LNCAP (cell line): ENCODE measurements around the gene POPDC3.

Source experiments
- TF ChIP-seq, protein P1 (sequence below): fragments of 450-650 bp; IDR thresholded peaks from 2 replicates; pipeline ENCODE4 v1.5.1; 2017; ENCODE audit warnings: mild to moderate bottlenecking

Gene POPDC3

DNA sequence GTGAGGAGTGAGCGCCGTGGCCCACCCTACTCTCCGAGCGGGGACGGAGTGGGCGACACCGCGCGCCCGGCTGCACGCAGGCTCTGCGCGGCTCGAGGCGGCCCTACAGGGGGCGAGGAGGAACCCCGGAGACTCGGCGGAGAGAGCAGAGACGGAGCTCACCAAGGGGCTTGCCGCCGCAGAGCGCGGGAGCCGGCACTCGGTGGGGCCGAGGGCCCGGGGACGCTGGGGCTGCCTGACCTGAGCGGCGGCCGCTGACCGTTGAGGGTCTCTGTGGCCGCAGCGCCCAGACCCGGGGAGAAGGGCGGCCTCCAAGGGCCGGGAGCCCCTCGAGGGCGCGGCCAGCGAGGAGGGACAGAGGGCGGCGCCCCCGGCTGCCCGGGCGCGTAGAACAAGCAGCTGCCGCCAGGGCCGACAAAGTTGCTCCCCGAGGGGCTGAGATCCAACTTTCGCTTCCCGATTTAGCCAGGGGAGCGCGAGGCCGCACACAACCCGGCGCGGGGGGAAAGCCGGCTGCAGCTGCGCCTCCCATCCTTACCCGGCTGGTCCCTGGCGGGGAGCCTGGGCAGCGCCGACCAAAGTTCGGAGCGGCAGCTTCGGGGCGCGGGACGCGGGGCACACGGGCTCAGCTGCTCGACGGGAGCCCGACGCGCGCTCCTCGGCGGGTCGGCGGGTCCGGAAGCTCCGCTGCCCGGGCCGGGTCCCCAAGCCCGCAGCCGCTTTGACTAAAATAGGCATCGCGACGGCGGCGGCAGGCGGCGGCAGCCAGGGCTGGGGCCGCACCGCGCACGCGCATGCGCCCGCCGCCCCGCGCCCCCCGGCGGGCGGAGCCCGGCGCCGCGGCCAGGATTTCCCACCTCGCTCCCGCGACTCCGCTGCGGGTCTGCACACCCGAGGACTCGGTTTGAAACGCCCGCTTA is 43.1 kb downstream of the POPDC3 start:
- TF ChIP-seq, protein P1, sequence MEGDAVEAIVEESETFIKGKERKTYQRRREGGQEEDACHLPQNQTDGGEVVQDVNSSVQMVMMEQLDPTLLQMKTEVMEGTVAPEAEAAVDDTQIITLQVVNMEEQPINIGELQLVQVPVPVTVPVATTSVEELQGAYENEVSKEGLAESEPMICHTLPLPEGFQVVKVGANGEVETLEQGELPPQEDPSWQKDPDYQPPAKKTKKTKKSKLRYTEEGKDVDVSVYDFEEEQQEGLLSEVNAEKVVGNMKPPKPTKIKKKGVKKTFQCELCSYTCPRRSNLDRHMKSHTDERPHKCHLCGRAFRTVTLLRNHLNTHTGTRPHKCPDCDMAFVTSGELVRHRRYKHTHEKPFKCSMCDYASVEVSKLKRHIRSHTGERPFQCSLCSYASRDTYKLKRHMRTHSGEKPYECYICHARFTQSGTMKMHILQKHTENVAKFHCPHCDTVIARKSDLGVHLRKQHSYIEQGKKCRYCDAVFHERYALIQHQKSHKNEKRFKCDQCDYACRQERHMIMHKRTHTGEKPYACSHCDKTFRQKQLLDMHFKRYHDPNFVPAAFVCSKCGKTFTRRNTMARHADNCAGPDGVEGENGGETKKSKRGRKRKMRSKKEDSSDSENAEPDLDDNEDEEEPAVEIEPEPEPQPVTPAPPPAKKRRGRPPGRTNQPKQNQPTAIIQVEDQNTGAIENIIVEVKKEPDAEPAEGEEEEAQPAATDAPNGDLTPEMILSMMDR, result no peak

DNA sequence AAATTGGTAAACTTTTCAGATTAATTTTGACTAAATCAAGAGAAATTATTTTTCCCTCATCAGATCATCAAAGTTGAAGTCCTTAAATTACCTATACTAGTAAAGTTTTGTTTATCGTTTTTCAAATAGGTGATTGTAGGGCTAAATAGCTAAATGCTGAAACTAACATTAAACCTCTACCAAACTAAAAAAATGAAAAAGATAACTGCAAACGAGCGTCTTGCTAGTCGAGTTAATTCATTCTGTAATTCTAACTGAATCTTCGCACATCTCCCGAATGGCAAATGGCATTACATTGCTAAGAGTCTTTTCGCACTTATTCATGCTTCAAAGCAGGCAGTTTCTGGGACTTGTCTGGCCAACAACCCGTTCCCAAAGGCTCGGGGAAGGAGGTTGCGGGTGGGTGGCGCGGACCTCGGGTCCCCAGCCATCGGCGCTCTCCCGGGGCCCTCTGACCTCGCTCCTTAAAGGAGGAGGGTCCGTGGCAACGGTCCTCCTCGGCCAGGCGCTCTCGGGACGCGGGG is 43.8 kb downstream of the POPDC3 start:
- TF ChIP-seq, protein P1, result no peak

DNA sequence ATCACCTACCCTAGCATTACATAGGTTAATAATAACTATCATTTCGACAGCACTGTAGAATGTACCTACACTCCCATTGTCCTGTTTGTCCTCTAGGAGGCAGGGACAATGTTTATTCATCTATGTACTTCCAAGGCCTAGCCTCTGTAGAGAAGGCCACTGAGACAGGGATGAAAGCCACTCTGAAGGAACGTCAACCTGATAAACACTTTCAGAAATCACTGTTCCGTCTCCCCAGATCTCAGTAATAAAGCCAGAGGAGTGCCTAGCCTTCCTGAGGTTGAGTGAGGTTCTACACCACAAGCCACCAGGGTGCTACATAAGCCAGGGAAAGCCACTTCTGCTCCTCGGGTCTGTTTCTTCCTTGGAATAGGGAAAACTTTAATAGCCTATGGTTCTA is 44.8 kb downstream of the POPDC3 start:
- TF ChIP-seq, protein P1, result no peak

DNA sequence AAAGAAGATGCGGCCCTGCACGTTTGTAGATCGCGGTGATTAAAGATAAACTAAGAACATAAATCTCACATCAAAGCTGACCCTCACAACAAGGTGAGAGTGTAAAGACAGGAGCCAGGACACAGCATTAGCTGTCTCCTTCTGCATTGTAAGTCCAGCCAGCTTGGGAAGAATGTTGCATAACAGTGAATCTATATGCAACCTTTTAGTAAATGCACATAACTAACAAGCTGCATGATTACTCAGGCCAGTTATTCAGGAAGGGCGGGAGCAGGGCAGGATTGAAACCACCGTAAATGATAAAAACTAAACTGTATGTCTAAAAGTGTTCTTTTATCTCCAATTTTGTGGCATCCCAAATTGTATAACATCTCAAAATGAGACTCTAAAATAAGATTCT is 57.1 kb downstream of the POPDC3 start:
- TF ChIP-seq, protein P1, result no peak

DNA sequence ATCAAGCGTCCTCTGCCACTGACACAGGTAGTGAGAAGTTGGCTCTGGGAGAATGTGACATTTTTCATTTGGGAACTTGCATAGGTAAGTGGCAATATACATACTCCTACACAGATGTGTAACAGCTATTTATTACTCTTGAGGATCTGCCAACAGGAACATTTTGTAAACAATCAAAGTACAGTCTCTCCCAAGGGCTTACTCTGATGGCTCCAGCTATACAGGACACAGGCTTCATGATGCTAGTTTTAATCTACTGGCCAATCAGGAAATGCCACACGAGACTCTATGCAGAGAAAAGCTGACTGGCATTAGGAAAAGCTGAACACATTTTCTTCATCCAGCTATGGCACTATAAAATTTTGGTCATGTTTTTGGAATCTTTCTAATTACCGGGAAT is 57.8 kb downstream of the POPDC3 start:
- TF ChIP-seq, protein P1, result no peak

DNA sequence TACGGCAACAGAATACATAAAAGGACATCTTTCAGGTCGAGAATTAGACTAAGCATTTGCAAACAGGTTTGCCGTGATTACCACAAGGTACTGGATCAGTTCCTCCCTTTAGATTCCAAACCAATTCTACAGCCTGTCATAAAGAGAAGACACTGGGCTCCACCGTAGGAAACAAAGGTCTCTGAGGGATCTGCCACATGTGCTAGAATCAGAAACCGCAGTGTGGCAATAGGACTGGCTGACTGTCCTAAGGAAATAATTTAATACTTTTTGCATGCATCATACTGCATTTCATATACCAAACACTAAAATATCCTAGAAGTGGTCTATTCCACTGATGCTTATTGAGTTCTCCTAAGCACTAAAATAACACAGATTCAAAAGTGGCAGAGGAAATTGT is 59.2 kb downstream of the POPDC3 start:
- TF ChIP-seq, protein P1, result no peak

DNA sequence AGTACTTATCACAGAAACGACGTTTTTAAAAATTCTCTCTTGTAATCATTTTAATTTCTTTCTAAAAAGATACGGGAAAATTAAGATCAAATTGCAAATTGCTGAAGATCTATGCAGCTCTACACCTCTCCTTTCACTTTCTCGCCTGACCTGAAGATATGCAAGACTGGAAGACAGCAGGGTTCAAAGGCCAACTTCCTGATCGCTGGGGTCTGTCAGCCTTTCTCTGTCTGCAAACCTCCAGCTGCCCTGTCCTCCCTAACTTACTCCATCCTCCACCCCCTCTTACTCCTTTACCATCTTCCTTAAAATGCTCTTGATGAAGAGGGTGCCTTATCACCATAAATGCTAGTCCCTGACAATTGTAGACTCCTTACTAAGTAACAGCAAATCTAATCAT is 63.7 kb downstream of the POPDC3 start:
- TF ChIP-seq, protein P1, result no peak
